HepG2 (cell line): ENCODE measurements around the gene ST6GALNAC2. TPM values are rescaled to one million over a fixed set of nuclear protein-coding genes. Genes with fewer than 3 reads are reported as not detected.

Experiments
- ARHGAP35 ChIP-seq: sonication (generic); formaldehyde crosslinking; IDR thresholded peaks from 2 replicates; pipeline ENCODE4 v1.9.0; 2022; ENCODE audit warnings: mild to moderate bottlenecking, inconsistent platforms, moderate library complexity, missing genetic modification reagents, borderline replicate concordance
- ARNTL ChIP-seq: sonication (generic); formaldehyde crosslinking; IDR thresholded peaks from 2 replicates; pipeline ENCODE4 v1.4.0; 2020; ENCODE audit warnings: mild to moderate bottlenecking, missing genetic modification reagents
- KAT8 ChIP-seq: IDR thresholded peaks from 2 replicates; pipeline ENCODE4 v1.6.1; 2016; ENCODE audit warnings: missing genetic modification reagents, missing compliant biosample characterization
- KDM2A ChIP-seq: sonication (generic); formaldehyde crosslinking; IDR thresholded peaks from 2 replicates; pipeline ENCODE4 v1.4.0; 2020; ENCODE audit warnings: low read depth, missing genetic modification reagents, borderline replicate concordance
- KLF12 ChIP-seq: sonication (generic); formaldehyde crosslinking; IDR thresholded peaks from 2 replicates; pipeline ENCODE4 v1.4.0; 2020; ENCODE audit warnings: missing genetic modification reagents, borderline replicate concordance
- MAFG ChIP-seq: sonication (generic); formaldehyde crosslinking; IDR thresholded peaks from 2 replicates; pipeline ENCODE4 v1.5.1; 2020; ENCODE audit warnings: mild to moderate bottlenecking, missing genetic modification reagents
- MAFK ChIP-seq, 2 experiments: IDR thresholded peaks in 1 of 2; conservative IDR thresholded peaks in 1 of 2; 2 replicates each; pipeline ENCODE4 v1.6.1; 2011; ENCODE audit warnings: improper control_type of control experiment in 2 of 2, low read length in 2 of 2
- MIER3 ChIP-seq: IDR thresholded peaks from 2 replicates; pipeline ENCODE4 v1.6.1; 2016; ENCODE audit warnings: missing compliant biosample characterization, borderline replicate concordance
- PAX8 ChIP-seq: sonication (generic); formaldehyde crosslinking; IDR thresholded peaks from 2 replicates; pipeline ENCODE4 v1.8.0; 2022; ENCODE audit warnings: mild to moderate bottlenecking, missing genetic modification reagents, borderline replicate concordance
- PHF5A ChIP-seq: IDR thresholded peaks from one replicate; pipeline ENCODE4 v1.6.1; 2018; ENCODE audit warnings: low read depth, missing genetic modification reagents; ENCODE audit not compliant: unreplicated experiment
- REST ChIP-seq, 2 experiments: IDR thresholded peaks; 2 replicates each; pipeline ENCODE4 v1.6.1; 2011 to 2012; ENCODE audit warnings: low read length in 2 of 2, borderline replicate concordance in 1 of 2, low read depth in 1 of 2, mild to moderate bottlenecking in 1 of 2, moderate library complexity in 1 of 2
- SAP130 ChIP-seq: IDR thresholded peaks from 2 replicates; pipeline ENCODE4 v1.6.1; 2016; ENCODE audit warnings: low read depth
- UBTF ChIP-seq: sonication (generic); formaldehyde crosslinking; IDR thresholded peaks from 2 replicates; pipeline ENCODE4 v1.4.0; 2020; ENCODE audit warnings: mild to moderate bottlenecking, missing genetic modification reagents
- ZNF646 ChIP-seq: sonication (generic); formaldehyde crosslinking; IDR thresholded peaks from 2 replicates; pipeline ENCODE4 v1.9.0; 2021; ENCODE audit warnings: mild to moderate bottlenecking, missing genetic modification reagents
- ZNF660 ChIP-seq: sonication (generic); formaldehyde crosslinking; IDR thresholded peaks from 2 replicates; pipeline ENCODE4 v1.5.1; 2020; ENCODE audit warnings: mild to moderate bottlenecking, low read depth, missing genetic modification reagents, borderline replicate concordance
- ZNF768 ChIP-seq: sonication (generic); formaldehyde crosslinking; IDR thresholded peaks from 2 replicates; pipeline ENCODE4 v1.4.0; 2020; ENCODE audit warnings: missing genetic modification reagents
- polyA plus RNA-seq, 8 experiments: library from polyadenylated mRNA; depleted of rRNA in 3 of 8; stranded (reverse) in 7 of 8; unstranded in 1 of 8; fragments of >200 nt; fragmentation: Illumina TruSeq in 4 of 8; extraction: Trizol in 4 of 8; gene quantifications; 2 replicates each; pipeline versions ENCODE4 v1.2.1 to v1.2.3, GENCODE V29; 2011 to 2016; ENCODE audit warnings: low read depth in 4 of 8, missing spikeins in 1 of 8, mixed read lengths in 1 of 8; ENCODE audit not compliant: insufficient read depth in 1 of 8
- total RNA-seq, 5 experiments: library from RNA; depleted of rRNA; stranded (reverse); fragments of >200 nt; fragmentation: Illumina TruSeq; extraction: Trizol; gene quantifications; 2 replicates each; pipeline ENCODE4 v1.2.3, GENCODE V29; 2016; ENCODE audit warnings: low read depth in 1 of 5

Gene ST6GALNAC2
- total and polyA plus RNA-seq, 2 of the 13 experiments (the other 11 are each of a cell fraction or from before 2014, with no cell fraction given), result 0.12 to 0.49 TPM

- TF ChIP-seq REST (IDR thresholded peaks at IDR 0.05; ENCODE audit: borderline replicate concordance in 1 of 2, low read depth in 1 of 2, low read length in 2 of 2) (no peak), ARNTL (peak; percentile 63; the same call in 1 of the 2 replicates), PHF5A (CRISPR knock-in tag) (no peak), ZNF768 (CRISPR knock-in tag) (peak; percentile 73), SAP130 (peak; percentile 31; the same call in 1 of the 2 replicates), UBTF (CRISPR knock-in tag) (peak; percentile 45; the same call in 1 of the 2 replicates), MIER3 (CRISPR knock-in tag) (0 out of 2 replicates have a peak, but pooled peaks have one; percentile 43), MAFK (conservative IDR thresholded peaks at IDR 0.05 in 1 of 2, IDR thresholded peaks at IDR 0.05 in 1 of 2; ENCODE audit: low read length in 2 of 2) (no peak), KDM2A (CRISPR knock-in tag) (peak; percentile 90), ZNF646 (CRISPR knock-in tag) (no peak), ARHGAP35 (no peak), KLF12 (0 out of 2 replicates have a peak, but pooled peaks have one; percentile 15), PAX8 (no peak), MAFG (no peak), KAT8 (peak; percentile 44; the same call in 1 of the 2 replicates), ZNF660 (no peak)
Observed at GRCh38 chr17:76567634-76568432, 17.8 kb downstream of the ST6GALNAC2 start (continued).
